DOHH2 (cell line): ENCODE results near the gene EXOSC6.
"Not testable (repeated sequence)": the region's sequence is repeated elsewhere in the genome, so short reads cannot be mapped to it uniquely, and the experiment has no call there.

Experiments
- H3F3A ChIP-seq: fragments of 200-600 bp; sonication (generic), shearing (Covaris generic); 2 replicates; pipeline ENCODE4 v1.6.0; 2016; ENCODE audit warnings: antibody characterized with exemption, mild to moderate bottlenecking; ENCODE audit not compliant: control insufficient read depth, insufficient read depth
- H3K27ac ChIP-seq: fragments of 200-600 bp; sonication (generic); 2 replicates; pipeline ENCODE4 v1.5.1; 2014; ENCODE audit warnings: low read depth, mild to moderate bottlenecking, low read length, moderate library complexity
- H3K27me3 ChIP-seq: fragments of 200-600 bp; sonication (generic); 2 replicates; pipeline ENCODE4 v1.6.1; 2014; ENCODE audit warnings: mild to moderate bottlenecking, low read length, mixed read lengths; ENCODE audit not compliant: control insufficient read depth
- H3K36me3 ChIP-seq: fragments of 200-600 bp; sonication (generic); 2 replicates; pipeline ENCODE4 v1.6.1; 2014; ENCODE audit warnings: mild to moderate bottlenecking, low read length, moderate library complexity, mixed read lengths; ENCODE audit not compliant: control insufficient read depth
- H3K4me1 ChIP-seq: fragments of 200-600 bp; sonication (generic); 2 replicates; pipeline ENCODE4 v1.6.1; 2014; ENCODE audit warnings: mild to moderate bottlenecking, low read length, mixed read lengths; ENCODE audit not compliant: control insufficient read depth
- H3K4me2 ChIP-seq: fragments of 200-600 bp; sonication (generic); 2 replicates; pipeline ENCODE4 v1.6.0; 2014; ENCODE audit warnings: mild to moderate bottlenecking, low read length, moderate library complexity
- H3K4me3 ChIP-seq: fragments of 200-600 bp; sonication (generic); 2 replicates; pipeline ENCODE4 v1.5.1; 2014; ENCODE audit warnings: mild to moderate bottlenecking, low read length, mixed read lengths
- H3K79me2 ChIP-seq: fragments of 200-600 bp; sonication (generic); 2 replicates; pipeline ENCODE4 v1.6.1; 2014; ENCODE audit warnings: mild to moderate bottlenecking, low read length, mixed read lengths; ENCODE audit not compliant: control insufficient read depth
- H3K9me2 ChIP-seq: fragments of 200-600 bp; sonication (generic); replicated peaks from 2 replicates; pipeline ENCODE4 v1.6.1; 2014; ENCODE audit warnings: mild to moderate bottlenecking, low read length, mixed read lengths; ENCODE audit not compliant: control insufficient read depth
- H3K9me3 ChIP-seq: fragments of 200-600 bp; sonication (generic); 2 replicates; pipeline ENCODE4 v1.6.1; 2014; ENCODE audit warnings: antibody characterized with exemption, low read length, mixed read lengths; ENCODE audit not compliant: control insufficient read depth, insufficient read depth
- H4K20me1 ChIP-seq: fragments of 200-600 bp; sonication (generic); 2 replicates; pipeline ENCODE4 v1.6.0; 2014; ENCODE audit warnings: low read depth, mild to moderate bottlenecking, antibody characterized with exemption, low read length, moderate library complexity; ENCODE audit not compliant: control insufficient read depth, insufficient read depth
- CTCF ChIP-seq: fragments of 200-600 bp; sonication (generic); IDR thresholded peaks from one replicate; pipeline ENCODE4 v1.5.1; 2014; ENCODE audit warnings: antibody characterized with exemption, mild to moderate bottlenecking, low read depth, low read length; ENCODE audit not compliant: poor library complexity, severe bottlenecking
- EZH2phosphoT487 ChIP-seq: fragments of 200-600 bp; sonication (generic); IDR thresholded peaks from 2 replicates; pipeline ENCODE4 v1.6.1; 2017; ENCODE audit warnings: borderline replicate concordance, mild to moderate bottlenecking, antibody characterized with exemption, low read length, moderate library complexity, mixed read lengths

EXOSC6 gene

DNA sequence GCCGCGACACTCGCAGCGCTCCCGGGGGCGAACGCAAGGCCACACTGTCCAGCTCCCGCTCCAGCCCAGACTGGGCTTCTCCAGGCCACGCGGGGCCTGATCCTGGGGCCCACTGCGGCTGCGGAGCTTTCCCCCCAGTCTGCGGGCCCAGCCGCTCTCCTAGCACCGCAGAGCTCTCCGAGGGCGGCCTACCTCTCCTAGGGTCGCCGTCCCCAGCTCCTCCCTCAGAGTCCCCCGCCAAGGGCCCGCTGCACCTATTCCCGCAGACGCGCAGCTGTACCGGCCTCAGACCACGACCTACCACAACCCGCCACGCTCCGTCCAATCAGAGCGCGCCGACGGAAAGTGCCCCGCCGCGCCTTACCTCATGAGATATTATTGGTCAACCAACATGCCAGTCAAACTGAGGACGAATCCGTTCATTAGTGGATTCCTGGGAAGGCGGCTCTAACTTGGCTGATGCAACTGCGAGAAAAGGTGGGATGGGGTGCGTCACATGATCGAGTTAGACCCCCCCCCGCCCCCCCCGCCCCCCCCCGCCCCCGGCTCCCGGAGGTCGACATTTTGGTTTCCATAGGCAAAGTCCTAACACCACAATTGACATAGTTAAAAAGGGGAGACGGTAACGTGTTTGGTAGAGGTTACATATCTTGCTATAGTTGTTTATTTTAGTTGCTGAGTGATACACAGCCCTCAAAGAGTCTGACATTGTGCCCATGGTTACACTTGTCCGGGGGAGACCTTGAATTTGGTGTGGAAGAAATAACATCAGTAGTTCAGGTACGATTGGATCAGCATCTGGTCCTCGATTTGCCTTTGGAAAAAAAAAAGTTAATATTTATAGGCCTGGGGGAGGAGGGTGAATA, 37.7 kb upstream of the EXOSC6 start, which contains the start of gene AARS1:
AARS1 (minus strand) TSS at position 278 of the 866 bp plus-strand sequence. CDS start 6,743 bp downstream, outside the sequence.
- peaks cover 46% of the 10 kb centered on the region for H3K79me2 ChIP-seq
- peaks cover 4% of the 10 kb centered on the region; the same call in 1 of the 2 replicates for H3F3A ChIP-seq

GRCh38 chr16:70287304-70287971, 35.7 kb upstream of the EXOSC6 start:
- H3K36me3 ChIP-seq: peaks cover 48% of the 10 kb centered on the region
- not testable (repeated sequence) for H3F3A ChIP-seq, H3K9me3 ChIP-seq, H3K27me3 ChIP-seq, H3K27ac ChIP-seq, H3K9me2 ChIP-seq, H4K20me1 ChIP-seq
- peak overlapping the region; percentile 71 for H3K4me2 ChIP-seq
- H3K79me2 ChIP-seq: peaks cover 64% of the 10 kb centered on the region
- H3K4me3 ChIP-seq: peak overlapping the region; percentile 96
- peaks cover 20% of the 10 kb centered on the region for H3K4me1 ChIP-seq

More for the DNA sequence above, 37.7 kb upstream of the EXOSC6 start, which contains the start of gene AARS1:
- Histone ChIP-seq H3K9me3 (no peaks in the 10 kb centered on the region), H3K27me3 (no peaks in the 10 kb centered on the region), H3K27ac (peak within 1 kb of the TSS; percentile 66), H4K20me1 (no peaks in the 10 kb centered on the region), H3K4me3 (peak within 1 kb of the TSS; percentile 96), H3K4me1 (peaks cover 20% of the 10 kb centered on the region), H3K4me2 (peak within 1 kb of the TSS; percentile 83), H3K36me3 (peaks cover 32% of the 10 kb centered on the region), H3K9me2 (no peaks in the 10 kb centered on the region)
- TF ChIP-seq CTCF: no peak
- TF ChIP-seq EZH2phosphoT487: no peak

GRCh38 chr16:70276392-70276791, 24.7 kb upstream of the EXOSC6 start:
- Histone ChIP-seq H3F3A (peaks cover 3% of the 10 kb centered on the region; the same call in 1 of the 2 replicates), H3K36me3 (peaks cover 76% of the 10 kb centered on the region)

More at GRCh38 chr16:70276392-70276791, 24.7 kb upstream of the EXOSC6 start:
- no peak overlapping the region for H3K4me3 ChIP-seq
- no peaks in the 10 kb centered on the region for H3K9me3 ChIP-seq
- H3K4me1 ChIP-seq: no peaks in the 10 kb centered on the region
- no peak overlapping the region for H3K4me2 ChIP-seq
- TF ChIP-seq EZH2phosphoT487 (no peak), CTCF (no peak)
- no peak overlapping the region for H3K27ac ChIP-seq
- no peaks in the 10 kb centered on the region for H4K20me1 ChIP-seq
- H3K27me3 ChIP-seq: no peaks in the 10 kb centered on the region
- H3K79me2 ChIP-seq: peaks cover 42% of the 10 kb centered on the region
- no peaks in the 10 kb centered on the region for H3K9me2 ChIP-seq
